Measurements from ENCODE around the gene CNTN4. TPM values are rescaled to one million over a fixed set of nuclear protein-coding genes. Genes with fewer than 3 reads are reported as not detected.

CNTN4 gene
- total and polyA plus RNA-seq, 8 donors = 2.5 to 10.8 (median 5.1) TPM

GRCh38 chr3:3020209-3020608, 921.5 kb downstream of the CNTN4 start:
- TF ChIP-seq CTCF (IDR thresholded peaks at IDR 0.05) = no peak
- peaks cover 0 to 3% (median 0%) of the 10 kb centered on the region in 3 donors for H3K4me1 ChIP-seq
- no peak for FAIRE-seq
- no peak for DNase-seq
- H3K27me3 ChIP-seq = no peaks in the 10 kb centered on the region
- H3K36me3 ChIP-seq = no peaks in the 10 kb centered on the region
- intact Hi-C loops (cut with DNase I) = no loop called here
- no peak overlapping the region for H3K4me3 ChIP-seq
- H3K27ac ChIP-seq = no peak overlapping the region
- no peaks in the 10 kb centered on the region for H3K9me3 ChIP-seq
- ATAC-seq = no peak
- 67 to 75% methylated on average over 7 of the region's 7 CpGs for WGBS, 2 donors

- Histone ChIP-seq H3K36me3 (no peaks in the 10 kb centered on the region), H3K9me3 (no peaks in the 10 kb centered on the region), H3K27ac (no peak overlapping the region), H3K27me3 (no peaks in the 10 kb centered on the region), H3K4me1 (no peaks in the 10 kb centered on the region), H3K4me3 (no peak overlapping the region)
- DNase-seq (no peak), FAIRE-seq (no peak), ATAC-seq (peak in 2 of 4 donors; percentile 46)
- intact Hi-C loops (cut with DNase I) = no loop called here
- no peak for TF ChIP-seq CTCF (IDR thresholded peaks at IDR 0.05)
- 15% methylated on average over 7 of the region's 7 CpGs for WGBS, 2 donors
Measured at GRCh38 chr3:3023111-3023745, 924.6 kb downstream of the CNTN4 start.

GRCh38 chr3:3027976-3028567, 929.4 kb downstream of the CNTN4 start:
- no peak for DNase-seq
- Histone ChIP-seq H3K4me1 (no peaks in the 10 kb centered on the region), H3K9me3 (no peaks in the 10 kb centered on the region), H3K27ac (no peak overlapping the region), H3K36me3 (no peaks in the 10 kb centered on the region), H3K27me3 (no peaks in the 10 kb centered on the region), H3K4me3 (no peak overlapping the region)
- no peak for FAIRE-seq
- no peak for TF ChIP-seq CTCF (IDR thresholded peaks at IDR 0.05)
- intact Hi-C loops (cut with DNase I) = no loop called here
- ATAC-seq = no peak
- WGBS, 2 donors = 61 to 76% methylated on average over 5 of the region's 5 CpGs

GRCh38 chr3:3031326-3031725, 932.7 kb downstream of the CNTN4 start:
- intact Hi-C loops (cut with DNase I) = no loop called here
- Histone ChIP-seq H3K27ac (no peak overlapping the region), H3K4me1 (no peaks in the 10 kb centered on the region), H3K36me3 (no peaks in the 10 kb centered on the region), H3K9me3 (no peaks in the 10 kb centered on the region), H3K4me3 (no peak overlapping the region), H3K27me3 (no peaks in the 10 kb centered on the region)
- TF ChIP-seq CTCF (IDR thresholded peaks at IDR 0.05) = no peak
- 49 to 69% methylated on average over 4 of the region's 4 CpGs for WGBS, 2 donors
- no peak for FAIRE-seq
- ATAC-seq = no peak
- no peak for DNase-seq

- no peak for TF ChIP-seq CTCF (IDR thresholded peaks at IDR 0.05)
- DNase-seq = no peak
- FAIRE-seq = no peak
- Histone ChIP-seq H3K9me3 (no peaks in the 10 kb centered on the region), H3K27me3 (no peaks in the 10 kb centered on the region), H3K4me1 (no peaks in the 10 kb centered on the region), H3K4me3 (no peak overlapping the region), H3K36me3 (no peaks in the 10 kb centered on the region), H3K27ac (no peak overlapping the region)
- ATAC-seq = no peak
- intact Hi-C loops (cut with DNase I) = no loop called here
- WGBS, 2 donors = 70 to 85% methylated on average over 13 of the region's 13 CpGs
Measured at GRCh38 chr3:3037156-3037555, 938.5 kb downstream of the CNTN4 start.
